Nephron progenitor cell (in vitro differentiated cells): Measurements from ENCODE around the gene TCTN2.

ENCODE experiments used
- DNase-seq: peaks from one replicate; pipeline ENCODE4 v3.0.0; 2021
- H3K27ac Mint-ChIP-seq: 2 replicates; pipeline ENCODE4 v1.8.0; 2021; ENCODE audit warnings: mild to moderate bottlenecking, moderate library complexity, mixed read lengths
- H3K27me3 Mint-ChIP-seq: 2 replicates; pipeline ENCODE4 v1.8.0; 2021; ENCODE audit warnings: mild to moderate bottlenecking, low read depth, mixed read lengths; ENCODE audit not compliant: poor library complexity
- H3K36me3 Mint-ChIP-seq: 2 replicates; pipeline ENCODE4 v1.8.0; 2021; ENCODE audit warnings: low read depth, mixed read lengths
- H3K4me1 Mint-ChIP-seq: 2 replicates; pipeline ENCODE4 v1.8.0; 2021; ENCODE audit warnings: mixed read lengths
- H3K4me3 Mint-ChIP-seq: 2 replicates; pipeline ENCODE4 v1.8.0; 2021; ENCODE audit warnings: mild to moderate bottlenecking, moderate library complexity, mixed read lengths
- H3K9me3 Mint-ChIP-seq: 2 replicates; pipeline ENCODE4 v1.8.0; 2021; ENCODE audit warnings: mild to moderate bottlenecking, moderate library complexity, mixed read lengths
- CTCF ChIP-seq: fragments of 200-600 bp; sonication (generic); IDR thresholded peaks from 2 replicates; pipeline ENCODE4 v1.5.0; 2021; ENCODE audit warnings: antibody characterized with exemption

The TCTN2 gene

GRCh38 chr12:123670882-123671728 lies at the start of gene TCTN2:
TSS of gene TCTN2 (plus strand) at chr12:123671113. CDS start at chr12:123671241, 128 bp downstream.
- peak within 1 kb of the TSS; percentile 92 for H3K4me3 Mint-ChIP-seq
- TF ChIP-seq CTCF: no peak
- peaks cover 17% of the 10 kb centered on the region for H3K4me1 Mint-ChIP-seq
- peak; percentile 97 for DNase-seq
- H3K36me3 Mint-ChIP-seq: peaks cover 27% of the 10 kb centered on the region
- H3K27ac Mint-ChIP-seq: no peak within 1 kb of the TSS
- peaks cover 3% of the 10 kb centered on the region for H3K27me3 Mint-ChIP-seq
- H3K9me3 Mint-ChIP-seq: no peaks in the 10 kb centered on the region

- Mint-ChIP-seq H3K27ac (peak overlapping the region; percentile 88), H3K4me1 (no peaks in the 10 kb centered on the region), H3K36me3 (peaks cover 62% of the 10 kb centered on the region), H3K4me3 (no peak overlapping the region), H3K27me3 (peaks cover 4% of the 10 kb centered on the region), H3K9me3 (no peaks in the 10 kb centered on the region)
- TF ChIP-seq CTCF: no peak
- no peak for DNase-seq
Measured at GRCh38 chr12:123621619-123622530, 49.0 kb upstream of the TCTN2 start.

GRCh38 chr12:123633379-123634141 lies 37.4 kb upstream of the TCTN2 start, which contains the start of the genes EIF2B1 and GTF2H3:
TSS of gene EIF2B1 (minus strand) at chr12:123633686. CDS start at chr12:123633557, 129 bp downstream.
TSS of gene GTF2H3 (plus strand) at chr12:123633829. CDS start at chr12:123633860, 31 bp downstream.
- no peak for TF ChIP-seq CTCF
- H3K36me3 Mint-ChIP-seq: peaks cover 23% of the 10 kb centered on the region
- H3K9me3 Mint-ChIP-seq: no peaks in the 10 kb centered on the region
- H3K4me1 Mint-ChIP-seq: peaks cover 25% of the 10 kb centered on the region
- peaks cover 3% of the 10 kb centered on the region for H3K27me3 Mint-ChIP-seq
- DNase-seq: peak; percentile 94
- H3K4me3 Mint-ChIP-seq: peak within 1 kb of the TSS; percentile 99
- H3K27ac Mint-ChIP-seq: peak within 1 kb of the TSS; percentile 99

- TF ChIP-seq CTCF: no peak
- Mint-ChIP-seq H3K4me3 (peak overlapping the region; percentile 99), H3K27ac (peak overlapping the region; percentile 99), H3K4me1 (peaks cover 25% of the 10 kb centered on the region), H3K27me3 (peaks cover 3% of the 10 kb centered on the region), H3K9me3 (no peaks in the 10 kb centered on the region), H3K36me3 (peaks cover 17% of the 10 kb centered on the region)
- DNase-seq: peak; percentile 6
Measured at GRCh38 chr12:123634142-123634561, 36.8 kb upstream of the TCTN2 start.

- no peaks in the 10 kb centered on the region for H3K27me3 Mint-ChIP-seq
- H3K4me3 Mint-ChIP-seq: no peak overlapping the region
- no peak for DNase-seq
- H3K27ac Mint-ChIP-seq: no peak overlapping the region
- no peaks in the 10 kb centered on the region for H3K4me1 Mint-ChIP-seq
- H3K9me3 Mint-ChIP-seq: no peaks in the 10 kb centered on the region
- H3K36me3 Mint-ChIP-seq: peaks cover 43% of the 10 kb centered on the region
- no peak for TF ChIP-seq CTCF
Measured at GRCh38 chr12:123643911-123644310, 27.0 kb upstream of the TCTN2 start.
